ENCODE measurements around the gene CAMK1D. TPM values are rescaled to one million over a fixed set of nuclear protein-coding genes. Genes with fewer than 3 reads are reported as not detected.
"Not testable (repeated sequence)": the region's sequence is repeated elsewhere in the genome, so short reads cannot be mapped to it uniquely, and the experiment has no call there.

Gene CAMK1D
- total RNA-seq, 2 donors from 2014 or later: 4.5 to 7.8 TPM

DNA sequence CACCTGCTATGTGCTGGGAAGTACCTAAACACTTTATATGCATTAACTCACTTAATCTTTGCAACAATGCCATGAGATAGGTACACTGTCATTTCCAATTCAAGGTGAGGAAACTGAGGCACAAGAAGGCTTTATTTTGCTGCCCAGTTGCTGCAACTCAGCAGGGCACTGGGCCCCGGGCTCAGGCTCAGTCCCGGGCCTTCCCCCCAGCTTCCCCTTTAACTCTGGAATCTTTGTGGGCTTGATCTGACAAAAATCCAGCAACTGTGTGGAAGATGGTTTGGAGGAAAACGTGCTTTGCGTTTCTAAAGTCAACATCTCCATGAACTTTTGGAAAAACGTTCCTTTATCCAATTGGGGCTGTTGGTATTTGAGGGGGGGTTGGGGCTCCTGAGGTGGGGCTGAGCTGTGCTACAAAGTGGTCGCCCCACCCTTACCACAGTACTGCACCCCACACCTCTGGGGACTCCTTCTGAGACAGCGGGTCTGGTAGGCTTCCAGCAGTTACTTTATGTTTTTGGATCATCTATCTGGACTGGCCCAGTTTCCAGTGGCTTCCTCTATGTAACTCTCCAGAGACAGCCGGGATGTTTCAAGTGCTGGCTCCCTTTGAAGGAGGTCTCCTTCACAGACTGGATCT, 40.5 kb upstream of the CAMK1D start:
- Mint-ChIP-seq H3K36me3 (ENCODE audit: low read depth) (no peaks in the 10 kb centered on the region), H3K4me3 (no peak overlapping the region), H3K27ac (no peak overlapping the region), H3K9me3 (peaks cover 6% of the 10 kb centered on the region), H3K27me3 (ENCODE audit: insufficient read depth) (no peaks in the 10 kb centered on the region), H3K4me1 (no peaks in the 10 kb centered on the region)
- WGBS, 2 experiments (ENCODE audit: insufficient coverage in 1 of 2, insufficient read length in 1 of 2): 85 to 96% methylated on average over 4 to 8 of the region's 8 CpGs
- Histone ChIP-seq H3K27me3 (ENCODE audit: control insufficient read depth, insufficient read depth, low read length, poor library complexity, severe bottlenecking) (no peaks in the 10 kb centered on the region), H3K36me3 (ENCODE audit: control insufficient read depth, insufficient read depth, low read length) (no peaks in the 10 kb centered on the region), H3K9me3 (ENCODE audit: control insufficient read depth, low read length) (no peaks in the 10 kb centered on the region), H3K27ac (ENCODE audit: low read depth, low read length) (no peak overlapping the region), H3K9ac (ENCODE audit: extremely low read depth, low read length, poor library complexity, severe bottlenecking) (no peak overlapping the region), H3K4me1 (ENCODE audit: control insufficient read depth, insufficient read depth, low read length) (no peaks in the 10 kb centered on the region), H3K4me3 (ENCODE audit: low read length) (no peak overlapping the region)
- TF ChIP-seq, protein P1, sequence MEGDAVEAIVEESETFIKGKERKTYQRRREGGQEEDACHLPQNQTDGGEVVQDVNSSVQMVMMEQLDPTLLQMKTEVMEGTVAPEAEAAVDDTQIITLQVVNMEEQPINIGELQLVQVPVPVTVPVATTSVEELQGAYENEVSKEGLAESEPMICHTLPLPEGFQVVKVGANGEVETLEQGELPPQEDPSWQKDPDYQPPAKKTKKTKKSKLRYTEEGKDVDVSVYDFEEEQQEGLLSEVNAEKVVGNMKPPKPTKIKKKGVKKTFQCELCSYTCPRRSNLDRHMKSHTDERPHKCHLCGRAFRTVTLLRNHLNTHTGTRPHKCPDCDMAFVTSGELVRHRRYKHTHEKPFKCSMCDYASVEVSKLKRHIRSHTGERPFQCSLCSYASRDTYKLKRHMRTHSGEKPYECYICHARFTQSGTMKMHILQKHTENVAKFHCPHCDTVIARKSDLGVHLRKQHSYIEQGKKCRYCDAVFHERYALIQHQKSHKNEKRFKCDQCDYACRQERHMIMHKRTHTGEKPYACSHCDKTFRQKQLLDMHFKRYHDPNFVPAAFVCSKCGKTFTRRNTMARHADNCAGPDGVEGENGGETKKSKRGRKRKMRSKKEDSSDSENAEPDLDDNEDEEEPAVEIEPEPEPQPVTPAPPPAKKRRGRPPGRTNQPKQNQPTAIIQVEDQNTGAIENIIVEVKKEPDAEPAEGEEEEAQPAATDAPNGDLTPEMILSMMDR (conservative IDR thresholded peaks at IDR 0.05): no peak
- no peak for DNase-seq

- WGBS, 2 experiments (ENCODE audit: insufficient coverage in 1 of 2, insufficient read length in 1 of 2): 91 to 100% methylated on average over 4 to 5 of the region's 5 CpGs
- not testable (repeated sequence) for H3K9ac ChIP-seq (ENCODE audit: extremely low read depth, low read length, poor library complexity, severe bottlenecking); H3K27me3 Mint-ChIP-seq (ENCODE audit: insufficient read depth); H3K9me3 ChIP-seq (ENCODE audit: control insufficient read depth, low read length); H3K27me3 ChIP-seq (ENCODE audit: control insufficient read depth, insufficient read depth, low read length, poor library complexity, severe bottlenecking); H3K36me3 Mint-ChIP-seq (ENCODE audit: low read depth); H3K27ac Mint-ChIP-seq; H3K36me3 ChIP-seq (ENCODE audit: control insufficient read depth, insufficient read depth, low read length); H3K9me3 Mint-ChIP-seq; H3K4me1 ChIP-seq (ENCODE audit: control insufficient read depth, insufficient read depth, low read length); H3K4me3 Mint-ChIP-seq; DNase-seq; H3K4me3 ChIP-seq (ENCODE audit: low read length); H3K4me1 Mint-ChIP-seq; H3K27ac ChIP-seq (ENCODE audit: low read depth, low read length)
Observed at GRCh38 chr10:12309783-12310182, 39.6 kb upstream of the CAMK1D start.

DNA sequence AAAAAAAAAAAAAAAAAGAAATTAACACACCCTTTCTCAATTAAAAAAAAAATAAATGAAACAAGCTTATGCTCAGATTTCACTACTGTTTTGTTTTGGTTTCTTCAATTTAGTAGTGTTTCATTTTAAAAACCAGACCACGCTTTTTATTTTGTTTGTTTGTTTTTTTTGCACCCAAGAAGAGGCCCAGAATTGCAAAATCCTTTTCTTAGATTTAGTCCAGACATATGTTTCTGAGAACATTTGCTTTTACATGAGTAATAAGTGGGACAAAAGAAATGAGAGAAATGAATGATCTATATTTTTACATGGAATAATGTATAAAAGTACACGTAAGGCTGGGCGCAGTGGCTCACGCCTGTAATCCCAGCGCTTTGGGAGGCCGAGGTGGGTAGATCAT, 34.5 kb upstream of the CAMK1D start:
- no peaks in the 10 kb centered on the region for H3K4me1 Mint-ChIP-seq
- no peaks in the 10 kb centered on the region for H3K36me3 ChIP-seq (ENCODE audit: control insufficient read depth, insufficient read depth, low read length)
- no peaks in the 10 kb centered on the region for H3K9me3 ChIP-seq (ENCODE audit: control insufficient read depth, low read length)
- H3K27me3 ChIP-seq (ENCODE audit: control insufficient read depth, insufficient read depth, low read length, poor library complexity, severe bottlenecking): no peaks in the 10 kb centered on the region
- no peak for DNase-seq
- no peak overlapping the region for H3K4me3 ChIP-seq (ENCODE audit: low read length)
- no peak overlapping the region for H3K4me3 Mint-ChIP-seq
- H3K9ac ChIP-seq (ENCODE audit: extremely low read depth, low read length, poor library complexity, severe bottlenecking): no peak overlapping the region
- TF ChIP-seq, protein P1 (conservative IDR thresholded peaks at IDR 0.05): no peak
- H3K36me3 Mint-ChIP-seq (ENCODE audit: low read depth): no peaks in the 10 kb centered on the region
- WGBS, 2 experiments (ENCODE audit: insufficient coverage in 1 of 2, insufficient read length in 1 of 2): 80 to 100% methylated on average over 3 to 6 of the region's 6 CpGs
- no peak overlapping the region for H3K27ac ChIP-seq (ENCODE audit: low read depth, low read length)
- H3K27ac Mint-ChIP-seq: no peak overlapping the region
- H3K9me3 Mint-ChIP-seq: peaks cover 4% of the 10 kb centered on the region
- H3K27me3 Mint-ChIP-seq (ENCODE audit: insufficient read depth): no peaks in the 10 kb centered on the region
- no peaks in the 10 kb centered on the region for H3K4me1 ChIP-seq (ENCODE audit: control insufficient read depth, insufficient read depth, low read length)

DNA sequence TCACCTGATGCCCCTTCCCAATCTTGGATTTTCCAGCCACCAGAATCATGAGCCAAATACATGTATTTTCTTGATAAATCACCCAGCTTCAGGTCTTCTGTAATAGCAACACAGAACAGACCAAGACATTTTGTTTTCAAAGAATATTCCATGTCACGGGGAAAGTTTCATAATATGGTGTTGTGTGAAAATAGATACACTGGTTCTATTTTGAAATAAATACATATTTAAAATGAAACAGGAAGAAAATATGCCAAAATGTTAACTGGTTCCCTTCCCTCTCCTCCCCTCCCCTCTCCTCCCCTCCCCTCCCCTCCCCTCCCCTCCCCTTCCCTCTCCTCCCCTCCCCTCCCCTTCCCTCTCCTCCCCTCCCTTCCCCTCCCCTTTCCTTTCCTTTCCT, 30.3 kb upstream of the CAMK1D start:
- H3K36me3 Mint-ChIP-seq (ENCODE audit: low read depth): no peaks in the 10 kb centered on the region
- H3K4me3 ChIP-seq (ENCODE audit: low read length): no peak overlapping the region
- DNase-seq: no peak
- 100% methylated on average over 1 of the region's 1 CpG; no CpG with 5 or more reads in 1 of the 2 experiments for WGBS, 2 experiments (ENCODE audit: insufficient coverage in 1 of 2, insufficient read length in 1 of 2)
- H3K36me3 ChIP-seq (ENCODE audit: control insufficient read depth, insufficient read depth, low read length): no peaks in the 10 kb centered on the region
- no peak overlapping the region for H3K27ac ChIP-seq (ENCODE audit: low read depth, low read length)
- H3K9me3 ChIP-seq (ENCODE audit: control insufficient read depth, low read length): no peaks in the 10 kb centered on the region
- H3K27me3 ChIP-seq (ENCODE audit: control insufficient read depth, insufficient read depth, low read length, poor library complexity, severe bottlenecking): no peaks in the 10 kb centered on the region
- peaks cover 2% of the 10 kb centered on the region for H3K9me3 Mint-ChIP-seq
- no peak overlapping the region for H3K9ac ChIP-seq (ENCODE audit: extremely low read depth, low read length, poor library complexity, severe bottlenecking)
- no peaks in the 10 kb centered on the region for H3K4me1 Mint-ChIP-seq
- no peak overlapping the region for H3K4me3 Mint-ChIP-seq
- no peak overlapping the region for H3K27ac Mint-ChIP-seq
- H3K4me1 ChIP-seq (ENCODE audit: control insufficient read depth, insufficient read depth, low read length): no peaks in the 10 kb centered on the region
- no peaks in the 10 kb centered on the region for H3K27me3 Mint-ChIP-seq (ENCODE audit: insufficient read depth)
- TF ChIP-seq, protein P1 (conservative IDR thresholded peaks at IDR 0.05): no peak

Data from endodermal cell (in vitro differentiated cells).